Measurements from ENCODE around the gene HRH3.

Gene HRH3

GRCh38 chr20:62201173-62202082, 18.6 kb downstream of the HRH3 start:
- no peak for DNase-seq (ENCODE audit: extremely low read depth, low read depth)
- TF ChIP-seq CTCF (IDR thresholded peaks at IDR 0.05; ENCODE audit: low read depth, low read length), result no peak

- no peak for TF ChIP-seq CTCF (IDR thresholded peaks at IDR 0.05; ENCODE audit: low read depth, low read length)
- DNase-seq (ENCODE audit: extremely low read depth, low read depth), result no peak
Measured at GRCh38 chr20:62200491-62201172, 19.4 kb downstream of the HRH3 start.

- DNase-seq (ENCODE audit: extremely low read depth, low read depth), result no peak
- TF ChIP-seq CTCF (IDR thresholded peaks at IDR 0.05; ENCODE audit: low read depth, low read length), result no peak
Measured at GRCh38 chr20:62198931-62199330, 21.1 kb downstream of the HRH3 start.

- no peak for DNase-seq (ENCODE audit: extremely low read depth, low read depth)
- TF ChIP-seq CTCF (IDR thresholded peaks at IDR 0.05; ENCODE audit: low read depth, low read length), result no peak
Measured at GRCh38 chr20:62198496-62198895, 21.6 kb downstream of the HRH3 start.

- DNase-seq (ENCODE audit: extremely low read depth, low read depth), result no peak
- TF ChIP-seq CTCF (IDR thresholded peaks at IDR 0.05; ENCODE audit: low read depth, low read length), result no peak
Measured at GRCh38 chr20:62197801-62198200, 22.3 kb downstream of the HRH3 start.

GRCh38 chr20:62197311-62197710, 22.8 kb downstream of the HRH3 start:
- DNase-seq (ENCODE audit: extremely low read depth, low read depth), result no peak
- no peak for TF ChIP-seq CTCF (IDR thresholded peaks at IDR 0.05; ENCODE audit: low read depth, low read length)

GRCh38 chr20:62196286-62196685, 23.8 kb downstream of the HRH3 start:
- no peak for DNase-seq (ENCODE audit: extremely low read depth, low read depth)
- TF ChIP-seq CTCF (IDR thresholded peaks at IDR 0.05; ENCODE audit: low read depth, low read length), result no peak

All from AG09319 (cell line).